ENCODE results near the gene RPL36AL.
"Not testable (repeated sequence)": the region's sequence is repeated elsewhere in the genome, so short reads cannot be mapped to it uniquely, and the experiment has no call there.

RPL36AL gene

DNA sequence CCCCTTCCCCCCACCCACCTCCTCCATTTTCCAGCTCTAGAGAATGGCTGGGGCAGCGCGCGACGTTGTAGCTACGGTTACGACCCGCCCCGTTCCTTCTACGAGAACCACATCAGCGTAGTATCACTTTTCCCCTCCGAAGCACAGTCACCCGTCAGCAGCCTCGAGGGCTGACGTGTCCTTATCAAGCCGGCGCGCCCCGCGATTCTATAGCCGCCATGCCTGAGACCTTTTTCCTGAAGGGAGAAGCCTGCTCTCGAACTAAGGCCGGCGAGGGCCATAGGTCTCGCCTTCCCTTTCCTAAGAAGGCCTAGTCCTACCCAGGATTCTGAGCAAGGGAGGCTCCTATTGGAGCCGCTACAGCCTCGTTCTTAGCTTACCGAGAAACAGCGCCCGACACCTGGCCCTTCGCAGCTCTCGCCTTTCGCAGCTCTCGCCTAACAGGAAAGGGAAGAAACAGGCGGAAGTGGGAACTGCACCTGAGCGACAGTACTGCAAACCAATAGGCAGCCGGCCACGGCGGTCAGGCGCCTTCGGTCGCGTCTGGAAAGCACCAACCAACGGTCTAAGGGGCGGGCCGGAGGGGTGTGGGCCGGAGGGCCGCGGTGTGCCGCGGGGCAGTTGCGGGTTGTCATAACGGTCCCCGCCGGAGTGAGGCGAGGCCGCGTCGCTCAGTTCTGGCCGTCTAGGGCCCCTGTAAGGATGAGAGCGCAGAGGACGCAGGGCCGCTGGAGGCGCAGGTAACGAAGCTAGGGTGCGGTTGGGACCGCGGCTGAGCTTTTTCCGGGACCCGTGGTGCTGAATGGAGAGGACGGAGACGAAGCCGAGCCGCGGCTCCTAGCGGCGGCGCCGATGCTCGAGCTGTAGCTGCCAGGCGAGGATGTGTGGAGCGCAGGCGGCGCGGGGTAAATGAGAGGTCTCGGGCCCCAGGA is at the start of gene RPL36AL, which contains the start of gene MGAT2:
TSS of gene RPL36AL (minus strand) at position 445 of the 932 bp plus-strand sequence. CDS start 1,522 bp downstream, outside the sequence.
TSS of gene MGAT2 (plus strand) at position 618 of the 932 bp plus-strand sequence. CDS start 470 bp downstream, outside the sequence.
- peak; percentile 97 for DNase-seq

DNA sequence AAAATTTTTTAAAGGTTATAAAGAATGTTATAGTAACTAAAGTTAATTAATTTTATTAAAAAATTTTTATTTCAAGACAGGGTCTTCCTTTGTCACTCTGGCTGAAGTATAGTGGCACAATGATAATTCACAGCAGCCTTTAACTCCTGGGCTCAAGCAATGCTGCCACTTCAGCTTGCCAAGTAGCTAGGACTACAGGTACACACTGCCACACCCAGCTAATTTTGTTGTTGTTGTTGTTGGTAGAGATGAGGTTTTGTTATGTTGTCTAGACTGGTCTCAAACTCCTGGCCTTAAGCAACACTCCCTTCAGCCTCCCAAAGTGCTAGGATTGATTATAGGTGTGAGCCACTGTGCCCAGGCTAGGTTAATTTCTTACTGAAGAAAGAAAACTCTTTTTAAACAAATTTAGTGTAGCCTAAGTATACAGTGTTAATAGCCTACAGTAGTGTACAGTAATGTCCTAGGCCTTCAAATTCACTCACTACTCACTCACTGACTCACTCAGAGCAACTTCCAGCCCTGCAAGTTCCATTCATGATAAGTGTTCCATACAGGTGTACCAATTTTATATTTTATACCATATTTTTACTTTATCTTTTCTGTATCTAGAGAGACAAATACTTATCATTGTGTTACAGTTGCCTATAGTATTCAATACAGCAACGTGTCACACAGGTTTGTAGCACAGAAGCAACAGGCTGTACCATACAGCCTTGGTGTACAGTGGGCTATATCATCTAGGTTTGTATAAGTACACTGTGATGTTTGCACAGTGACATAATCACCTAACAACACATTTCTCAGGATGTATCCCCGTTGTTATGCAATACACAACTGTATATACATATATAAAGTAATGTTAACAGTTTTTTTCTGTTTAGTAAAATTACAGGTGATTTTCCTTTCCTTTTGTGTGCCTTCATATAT is 39.4 kb upstream of the RPL36AL start:
- DNase-seq = no peak

DNA sequence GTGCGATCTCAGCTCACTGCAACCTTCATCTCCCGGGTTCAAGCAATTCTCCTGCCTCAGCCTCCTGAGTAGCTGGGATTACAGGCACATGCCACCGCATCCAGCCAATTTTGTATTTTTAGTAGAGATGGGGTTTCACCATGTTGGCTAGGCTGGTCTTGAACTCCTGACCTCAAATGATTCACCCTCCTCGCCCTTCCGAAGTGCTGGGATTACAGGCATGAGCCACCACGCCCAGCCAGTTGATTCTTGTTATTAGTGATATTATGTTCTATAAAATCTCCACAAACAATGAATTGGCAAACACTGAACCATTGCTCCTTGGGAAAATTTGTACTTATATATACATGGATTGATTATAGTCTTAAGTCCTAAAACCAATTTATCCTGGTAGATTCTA is 37.1 kb upstream of the RPL36AL start:
- not testable (repeated sequence) for DNase-seq

DNA sequence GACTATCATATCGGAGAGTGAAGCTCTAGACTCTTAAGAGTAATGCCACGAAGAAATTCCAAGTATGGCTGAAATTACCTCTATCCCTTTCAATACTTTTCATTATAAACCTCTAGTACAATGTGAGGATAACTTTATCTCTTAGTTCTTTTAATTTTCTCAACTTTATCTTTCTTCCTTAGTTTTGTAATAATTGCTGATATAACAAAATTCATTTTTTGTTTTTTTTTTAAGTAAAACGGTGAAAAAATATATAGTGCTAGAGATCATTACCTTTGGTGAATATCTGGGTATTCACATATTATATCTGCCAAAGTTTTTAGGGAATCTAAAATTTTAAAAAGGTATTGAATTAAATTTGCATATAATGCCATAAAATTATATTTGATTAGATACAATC is 34.1 kb upstream of the RPL36AL start:
- no peak for DNase-seq

DNA sequence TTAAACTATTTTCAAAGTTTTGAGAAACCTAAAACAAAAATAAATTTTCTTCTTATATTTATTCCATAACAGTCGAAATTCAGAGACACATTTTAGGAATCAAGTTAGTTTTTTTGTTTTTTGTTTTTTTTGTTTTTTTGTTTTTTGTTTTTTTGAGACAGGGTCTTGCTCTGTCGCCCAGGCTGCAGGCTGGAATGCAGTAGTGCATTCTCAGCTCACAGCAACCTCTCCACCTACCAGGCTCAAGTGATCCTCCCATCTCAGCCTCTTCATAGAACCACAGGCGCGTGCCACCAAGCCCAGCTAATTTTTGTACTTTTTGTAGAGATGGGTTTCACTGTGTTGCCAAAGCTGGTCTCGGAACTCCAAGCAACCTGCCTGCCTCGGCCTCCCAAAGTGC is 33.1 kb upstream of the RPL36AL start:
- DNase-seq = no peak

DNA sequence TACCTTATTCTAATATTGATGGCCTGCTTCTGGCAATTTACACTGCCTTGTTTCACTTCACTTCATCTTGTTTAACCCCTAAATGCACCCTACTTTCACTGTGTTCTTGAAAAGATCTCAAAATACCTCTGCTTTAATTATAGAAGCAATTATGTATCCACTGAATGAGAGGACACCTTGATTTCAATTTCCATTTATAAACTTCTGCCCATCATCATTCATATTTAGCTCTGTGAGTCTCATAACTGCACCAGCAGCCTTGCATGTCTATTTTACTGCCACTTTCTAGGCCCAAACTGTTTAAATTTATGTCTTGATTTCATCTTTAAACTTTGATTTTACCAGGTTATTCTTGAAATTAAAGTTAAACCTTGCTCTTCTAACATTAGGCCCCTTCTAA is 21.7 kb upstream of the RPL36AL start:
- DNase-seq = no peak

DNA sequence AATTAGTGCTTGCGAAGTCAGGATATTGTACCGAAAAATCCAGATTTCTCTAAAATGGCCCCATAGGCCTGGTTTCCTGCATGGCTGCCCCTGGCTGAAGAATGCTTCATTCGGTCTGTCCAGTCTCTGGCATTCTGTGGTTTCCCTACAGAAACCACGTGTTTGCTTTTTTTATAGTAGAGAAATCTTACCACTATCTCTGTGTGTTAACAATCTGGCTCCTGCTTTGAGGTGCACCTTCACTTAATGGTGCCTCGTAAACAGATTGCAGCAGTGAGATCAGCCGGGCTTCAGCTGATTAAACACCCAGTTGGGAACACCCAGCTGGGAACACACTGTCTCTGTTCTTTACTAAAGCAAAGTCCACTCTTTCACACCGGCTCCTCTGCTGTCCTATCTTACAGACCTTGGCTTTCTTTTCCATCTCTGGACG is 21.3 kb upstream of the RPL36AL start:
- no peak for DNase-seq

DNA sequence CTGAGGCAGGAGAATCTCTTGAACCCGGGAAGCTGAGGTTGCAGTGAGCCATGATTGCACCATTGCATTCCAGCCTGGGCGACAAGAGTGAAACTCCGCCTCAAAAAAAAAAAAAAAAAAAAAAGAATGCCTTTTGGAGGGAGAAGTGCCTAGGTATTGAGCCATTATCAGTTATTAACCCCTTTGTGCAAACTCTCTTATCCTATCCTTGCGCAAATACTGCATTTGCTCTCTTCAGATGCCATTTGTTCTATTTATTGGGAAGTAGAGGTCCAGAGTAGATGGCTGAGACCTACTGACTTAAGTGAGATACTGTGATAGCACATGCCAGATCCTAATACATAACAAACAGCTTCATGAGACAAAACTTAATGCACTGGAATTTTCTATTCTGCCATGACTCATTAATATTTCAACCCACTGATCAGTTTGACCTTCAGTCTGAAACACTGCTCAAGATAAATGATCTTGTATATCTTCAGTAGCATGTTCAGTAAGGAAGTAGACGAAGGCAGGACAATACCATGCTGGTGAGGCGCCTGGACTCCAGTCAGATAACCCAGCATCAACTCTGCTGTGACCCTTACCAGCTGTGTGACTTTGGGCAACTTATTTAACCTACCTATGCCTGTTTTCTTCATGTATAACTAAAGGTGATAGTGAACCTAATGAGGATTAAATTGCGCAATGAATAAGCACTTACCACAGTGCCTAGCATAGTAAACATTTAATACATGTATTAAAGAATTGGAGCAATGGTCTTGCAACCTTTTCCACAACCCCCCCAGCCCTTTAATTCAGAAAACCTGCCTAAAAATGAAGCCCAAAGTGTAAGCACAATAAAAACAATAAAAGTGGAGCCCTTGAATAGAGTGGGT is 20.4 kb upstream of the RPL36AL start:
- DNase-seq = no peak

DNA sequence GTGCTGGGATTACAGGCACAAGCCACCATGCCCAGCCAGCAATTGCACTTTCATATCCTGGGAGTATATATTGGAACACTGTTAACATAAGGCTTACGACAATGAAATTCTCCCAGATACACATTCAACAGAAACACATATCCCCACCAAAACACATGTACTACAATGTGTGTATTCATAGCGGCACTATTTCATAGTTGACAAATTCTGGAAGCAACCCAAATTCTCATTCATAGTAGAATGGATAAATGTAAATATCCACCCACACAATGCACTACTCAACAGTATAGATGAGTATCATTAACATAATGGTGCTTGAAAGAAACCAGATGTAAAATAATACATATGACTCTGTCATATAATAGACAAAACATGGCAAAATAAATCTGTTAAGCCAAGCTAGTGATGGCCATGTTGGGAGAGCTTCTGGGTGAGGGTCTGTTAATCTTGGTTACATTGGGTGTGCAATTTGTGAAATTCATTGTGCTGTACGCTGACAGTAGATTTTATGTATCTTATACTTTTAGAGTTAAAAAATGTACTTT is 17.2 kb upstream of the RPL36AL start:
- no peak for DNase-seq

DNA sequence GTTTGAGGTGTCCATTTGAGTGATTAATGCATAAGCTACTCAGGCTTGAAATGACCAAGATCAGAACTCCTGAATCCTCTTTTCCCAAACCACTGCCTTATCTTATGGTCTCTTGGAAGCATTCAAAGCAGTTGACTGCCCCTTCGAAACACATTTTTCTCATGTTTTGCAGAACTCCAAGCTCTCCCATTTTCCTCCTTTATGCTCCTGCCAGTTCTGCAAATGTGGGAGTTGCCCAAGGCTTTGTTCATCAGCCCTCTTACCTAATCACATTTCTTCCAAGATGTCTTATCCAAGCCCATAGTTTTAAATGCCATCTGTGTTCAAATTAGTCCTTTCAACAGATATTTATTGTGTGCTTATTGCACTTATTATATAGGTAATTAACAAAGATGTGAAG is 16.4 kb upstream of the RPL36AL start:
- no peak for DNase-seq

DNA sequence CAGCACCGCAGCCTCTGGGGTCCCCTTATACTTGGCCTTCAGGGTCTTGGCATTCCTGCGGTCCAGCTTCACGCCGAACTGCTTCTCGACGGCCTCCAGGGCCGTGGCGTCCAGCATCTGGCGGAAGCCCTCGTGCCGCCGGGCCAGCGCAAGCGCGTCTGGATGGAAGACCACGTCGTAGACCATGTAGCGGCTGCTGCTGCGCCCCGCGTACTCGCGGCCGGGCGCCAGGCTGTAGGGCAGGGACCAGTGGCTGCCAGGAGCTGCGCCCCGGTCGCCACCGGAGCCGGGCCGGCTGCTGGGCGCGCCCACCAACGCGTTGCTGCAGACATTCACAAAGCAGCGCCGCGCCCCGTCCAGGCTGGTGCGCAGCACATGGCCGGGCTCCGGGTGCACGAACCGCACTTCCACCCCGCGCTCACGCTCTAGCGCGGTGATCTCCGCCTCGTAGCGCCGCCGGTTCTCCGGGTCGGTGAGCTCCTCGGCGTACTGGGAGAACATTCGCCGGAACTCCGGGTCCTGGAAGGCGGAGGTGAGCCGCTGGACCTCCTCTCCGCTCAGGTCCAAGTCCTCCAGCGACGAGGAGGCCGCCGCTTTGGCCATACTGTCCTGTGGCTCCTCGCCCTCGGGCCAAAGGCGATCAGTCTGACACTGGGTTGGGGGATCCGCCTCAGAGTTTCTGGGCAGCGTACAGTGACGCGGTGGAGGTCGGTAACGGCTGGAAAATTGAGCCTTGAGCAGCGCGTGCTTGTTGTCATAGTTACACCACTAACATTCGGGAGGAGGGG is 14.3 kb upstream of the RPL36AL start, which contains the start of gene DNAAF2:
TSS of gene DNAAF2 (minus strand) at position 698 of the 788 bp plus-strand sequence. CDS start at position 603, 95 bp downstream.
- peak; percentile 41 for DNase-seq

DNA sequence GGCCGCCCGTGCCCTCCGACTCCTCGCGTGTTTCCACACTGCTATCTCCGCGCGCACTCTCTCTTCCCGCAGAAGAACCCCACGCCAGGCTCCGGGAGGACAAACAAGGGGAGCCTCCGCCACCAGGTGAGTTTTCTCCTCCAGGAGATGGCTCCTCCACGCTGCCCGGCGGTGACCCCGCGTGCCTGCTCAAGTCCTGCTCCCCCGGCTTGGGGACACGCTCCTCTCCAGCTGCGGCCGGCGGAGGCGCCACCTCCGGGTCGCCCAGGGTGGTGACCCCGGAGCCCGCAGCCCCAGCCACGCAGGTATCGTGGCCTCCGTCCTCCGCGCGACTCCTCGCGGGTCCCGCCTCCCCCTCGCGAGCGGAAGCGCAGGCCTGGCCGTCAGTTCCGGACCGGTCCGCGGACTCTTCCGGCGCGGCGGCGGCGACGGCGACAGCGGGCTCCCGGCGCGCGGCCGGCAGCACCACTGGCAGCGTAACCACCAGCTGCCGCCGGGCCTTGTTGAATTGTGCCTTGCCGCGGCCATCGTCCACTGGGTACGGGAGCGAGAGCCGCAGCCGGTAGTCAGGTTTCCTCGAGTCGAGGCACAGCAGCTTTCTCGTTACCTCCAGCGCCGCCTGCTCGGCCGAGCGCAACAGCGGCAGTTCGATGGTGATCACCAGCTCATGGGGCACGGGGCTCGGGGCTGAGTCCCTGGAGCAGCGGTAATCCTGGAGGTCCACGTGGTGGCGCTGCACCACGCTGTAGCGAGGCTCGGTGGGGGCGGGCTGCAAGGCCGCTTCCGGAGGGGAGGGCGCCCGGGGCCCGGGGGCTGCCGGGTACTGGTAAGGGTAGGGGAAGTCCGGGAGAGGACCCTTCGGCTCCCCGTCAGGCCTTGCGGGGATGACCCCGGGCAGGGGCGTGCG is 13.5 kb upstream of the RPL36AL start:
- DNase-seq = peak; percentile 91

DNA sequence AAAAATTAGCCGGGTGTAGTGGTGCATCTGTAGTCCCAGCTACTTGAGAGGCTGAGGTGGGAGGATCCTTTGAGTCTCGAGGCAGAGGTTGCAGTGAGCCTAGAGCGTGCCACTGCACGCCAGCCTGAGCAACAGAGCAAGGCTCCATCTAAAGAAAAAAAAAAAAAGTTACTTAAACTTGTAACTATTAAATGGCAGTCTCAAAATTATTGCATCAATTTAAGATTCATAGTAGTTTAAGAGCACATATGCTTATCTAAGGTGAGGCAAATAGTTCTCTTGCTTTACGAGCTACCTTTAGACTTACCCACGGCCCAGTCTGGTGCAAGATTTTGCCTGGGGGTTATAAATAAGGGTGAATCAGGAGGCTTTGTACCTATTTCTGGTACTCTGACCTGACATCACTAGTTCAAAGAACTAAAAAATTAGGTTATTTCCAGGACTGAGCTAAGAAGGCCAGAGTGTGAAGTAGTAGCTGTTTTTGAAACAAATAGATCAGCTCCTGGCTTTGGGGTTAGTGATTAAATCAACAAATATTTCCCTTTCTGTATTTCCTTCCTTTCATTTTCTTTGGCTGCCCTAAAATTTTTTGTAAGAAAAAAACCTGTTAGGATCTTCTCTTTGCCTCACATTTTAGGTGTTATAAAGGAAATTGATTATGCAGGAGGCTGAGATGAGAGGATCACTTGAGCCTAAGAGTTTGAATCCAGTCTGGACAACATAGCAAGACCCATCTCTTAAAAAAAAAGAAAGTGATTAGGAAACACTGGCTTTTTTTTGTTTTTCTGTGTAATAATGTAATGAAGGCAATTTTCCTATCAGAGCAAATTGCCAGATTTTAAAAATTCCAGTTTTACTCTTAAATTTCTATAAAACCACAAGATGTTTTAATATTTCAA is 3.8 kb upstream of the RPL36AL start:
- no peak for DNase-seq

DNA sequence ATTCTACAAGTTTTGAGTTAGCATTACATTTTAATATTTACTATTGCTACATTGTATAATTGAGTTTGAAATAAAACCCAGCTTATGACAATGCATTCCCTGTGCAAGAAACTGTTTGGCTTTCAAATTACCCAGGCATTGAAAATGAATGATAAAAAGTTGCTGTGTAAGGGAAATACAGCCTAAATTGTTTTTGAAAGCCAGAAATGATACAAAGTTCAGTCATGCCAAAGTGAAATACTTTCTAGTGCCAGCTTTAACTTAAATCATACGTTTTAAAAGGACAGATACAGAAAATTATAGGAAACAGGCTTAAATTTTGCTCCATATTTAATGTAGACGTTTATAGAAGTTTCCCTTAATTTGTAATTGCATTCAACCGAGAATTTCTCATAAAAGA is 3.0 kb upstream of the RPL36AL start:
- DNase-seq = no peak

DNA sequence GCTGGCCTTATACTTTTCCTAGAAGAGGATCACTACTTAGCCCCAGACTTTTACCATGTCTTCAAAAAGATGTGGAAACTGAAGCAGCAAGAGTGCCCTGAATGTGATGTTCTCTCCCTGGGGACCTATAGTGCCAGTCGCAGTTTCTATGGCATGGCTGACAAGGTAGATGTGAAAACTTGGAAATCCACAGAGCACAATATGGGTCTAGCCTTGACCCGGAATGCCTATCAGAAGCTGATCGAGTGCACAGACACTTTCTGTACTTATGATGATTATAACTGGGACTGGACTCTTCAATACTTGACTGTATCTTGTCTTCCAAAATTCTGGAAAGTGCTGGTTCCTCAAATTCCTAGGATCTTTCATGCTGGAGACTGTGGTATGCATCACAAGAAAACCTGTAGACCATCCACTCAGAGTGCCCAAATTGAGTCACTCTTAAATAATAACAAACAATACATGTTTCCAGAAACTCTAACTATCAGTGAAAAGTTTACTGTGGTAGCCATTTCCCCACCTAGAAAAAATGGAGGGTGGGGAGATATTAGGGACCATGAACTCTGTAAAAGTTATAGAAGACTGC is 1.7 kb upstream of the RPL36AL start:
- DNase-seq = no peak

DNA sequence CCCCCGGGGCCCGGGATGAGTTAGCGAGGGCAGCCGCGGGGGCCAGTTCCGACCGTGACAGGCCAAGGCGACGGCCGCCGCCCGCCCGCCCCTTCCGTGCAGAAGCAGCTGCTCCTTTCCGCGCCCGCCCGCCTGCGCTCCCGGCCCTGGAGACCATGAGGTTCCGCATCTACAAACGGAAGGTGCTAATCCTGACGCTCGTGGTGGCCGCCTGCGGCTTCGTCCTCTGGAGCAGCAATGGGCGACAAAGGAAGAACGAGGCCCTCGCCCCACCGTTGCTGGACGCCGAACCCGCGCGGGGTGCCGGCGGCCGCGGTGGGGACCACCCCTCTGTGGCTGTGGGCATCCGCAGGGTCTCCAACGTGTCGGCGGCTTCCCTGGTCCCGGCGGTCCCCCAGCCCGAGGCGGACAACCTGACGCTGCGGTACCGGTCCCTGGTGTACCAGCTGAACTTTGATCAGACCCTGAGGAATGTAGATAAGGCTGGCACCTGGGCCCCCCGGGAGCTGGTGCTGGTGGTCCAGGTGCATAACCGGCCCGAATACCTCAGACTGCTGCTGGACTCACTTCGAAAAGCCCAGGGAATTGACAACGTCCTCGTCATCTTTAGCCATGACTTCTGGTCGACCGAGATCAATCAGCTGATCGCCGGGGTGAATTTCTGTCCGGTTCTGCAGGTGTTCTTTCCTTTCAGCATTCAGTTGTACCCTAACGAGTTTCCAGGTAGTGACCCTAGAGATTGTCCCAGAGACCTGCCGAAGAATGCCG is 872 bp upstream of the RPL36AL start:
- DNase-seq = no peak

DNA sequence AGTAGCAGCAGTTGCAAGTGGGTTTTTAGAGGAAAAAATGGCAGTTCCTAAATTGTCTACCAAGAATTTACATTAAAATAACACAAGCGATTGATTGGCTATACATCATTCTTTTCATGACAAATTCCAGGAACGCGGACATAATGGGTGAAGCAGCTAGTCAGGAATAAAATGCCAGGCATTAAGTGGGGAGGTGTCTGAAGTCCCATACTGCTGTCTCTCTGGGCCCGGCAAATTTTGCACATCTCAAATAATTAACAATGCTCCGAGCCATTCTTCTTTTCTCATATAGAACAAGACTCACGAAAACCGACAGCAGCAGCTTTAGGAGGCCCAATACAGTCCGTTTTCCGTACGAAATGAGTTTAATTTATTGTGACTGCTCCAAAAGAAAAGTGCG is 696 bp downstream of the RPL36AL start:
- no peak for DNase-seq

DNA sequence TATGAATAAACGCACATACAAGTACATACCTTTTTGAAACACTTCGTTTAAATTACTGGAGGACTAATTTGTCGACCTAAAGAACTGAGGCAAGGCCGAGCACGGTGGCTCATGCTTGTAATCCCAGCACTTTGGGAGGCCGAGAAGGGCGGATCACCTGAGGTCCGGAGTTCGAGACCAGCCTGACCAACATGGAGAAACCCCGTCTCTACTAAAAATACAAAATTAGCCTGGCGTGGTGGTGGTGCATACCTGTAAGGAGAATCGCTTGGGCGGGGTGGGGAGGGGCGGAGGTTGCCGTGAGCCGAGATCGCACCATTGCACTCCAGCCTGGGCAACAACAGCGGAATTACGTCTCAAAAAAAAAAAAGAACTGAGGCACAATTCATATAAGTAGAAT is 1.2 kb downstream of the RPL36AL start:
- DNase-seq = not testable (repeated sequence)

Measured in NCI-H2227 treated with DMSO at 0.1 percent for 48 hours (cell line).